ENCODE data around the gene LCE1D.

The LCE1D gene, protein sequence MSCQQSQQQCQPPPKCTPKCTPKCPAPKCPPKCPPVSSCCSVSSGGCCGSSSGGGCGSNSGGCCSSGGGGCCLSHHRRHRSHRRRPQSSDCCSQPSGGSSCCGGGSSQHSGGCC

DNA sequence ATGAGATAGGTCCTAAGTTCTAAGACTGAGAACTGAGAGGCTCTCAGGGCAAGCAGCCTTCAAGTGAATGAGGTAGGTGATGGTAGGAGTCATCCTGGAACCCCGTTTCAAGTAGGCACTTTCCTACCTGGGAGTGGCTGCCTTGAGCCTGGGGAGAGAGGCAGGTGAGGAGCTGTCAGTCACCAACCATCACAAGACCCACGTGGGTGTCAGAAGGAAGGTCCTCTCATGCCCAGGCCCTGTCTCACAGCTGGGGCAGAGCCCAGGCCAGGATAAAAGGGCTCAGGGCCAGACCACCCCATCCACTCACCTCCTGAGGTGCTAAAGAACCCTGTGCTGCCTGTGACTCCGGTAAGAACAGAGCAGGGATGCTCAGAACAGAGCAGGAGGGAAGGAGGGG, at the start of gene LCE1D:
Gene LCE1D, plus strand, starts transcription at position 301 of the 400 bp plus-strand sequence. CDS start 1,074 bp downstream, outside the sequence.
- in situ Hi-C loops (cut with MboI; ENCODE audit: low sequenced_read_pairs), result no loop called here

DNA sequence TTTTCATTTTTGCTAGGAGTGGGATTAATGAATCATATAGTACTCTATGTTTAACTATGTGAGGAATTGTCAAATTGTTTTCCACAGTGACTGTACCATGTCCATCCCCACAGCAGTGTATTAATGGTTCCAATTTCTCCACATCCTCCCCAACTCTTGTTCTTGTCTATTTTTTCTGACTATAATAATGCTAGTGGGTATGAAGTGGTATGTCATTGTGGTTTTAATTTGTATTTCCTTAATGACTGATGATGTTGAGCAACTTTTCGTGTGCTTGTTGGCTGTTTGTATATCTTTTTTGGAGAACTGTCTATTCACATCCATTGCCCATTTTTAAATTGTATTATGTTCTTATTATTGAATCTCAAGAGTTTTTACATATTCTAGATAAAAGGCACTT, 48.7 kb upstream of the LCE1D start:
- in situ Hi-C loops (cut with MboI; ENCODE audit: low sequenced_read_pairs), result no loop called here

DNA sequence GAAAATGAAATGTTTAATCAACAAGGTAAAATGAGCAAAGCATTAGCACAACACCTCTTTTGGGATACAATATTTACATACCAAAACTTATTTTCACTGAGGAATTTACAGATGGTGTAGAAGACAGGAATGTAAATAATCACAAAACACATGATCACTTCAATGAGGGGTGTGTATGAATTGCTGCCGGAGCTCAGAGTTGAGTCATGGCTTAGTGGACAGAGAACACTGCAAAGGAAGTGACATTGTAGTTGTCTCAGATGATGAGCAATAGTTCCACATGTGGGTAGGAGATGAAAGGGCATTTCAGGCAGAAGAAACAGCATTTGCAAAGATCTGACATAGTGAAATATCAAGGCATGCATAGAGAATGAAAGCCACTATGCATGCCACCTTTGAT, 44.3 kb upstream of the LCE1D start:
- in situ Hi-C loops (cut with MboI; ENCODE audit: low sequenced_read_pairs), result no loop called here

DNA sequence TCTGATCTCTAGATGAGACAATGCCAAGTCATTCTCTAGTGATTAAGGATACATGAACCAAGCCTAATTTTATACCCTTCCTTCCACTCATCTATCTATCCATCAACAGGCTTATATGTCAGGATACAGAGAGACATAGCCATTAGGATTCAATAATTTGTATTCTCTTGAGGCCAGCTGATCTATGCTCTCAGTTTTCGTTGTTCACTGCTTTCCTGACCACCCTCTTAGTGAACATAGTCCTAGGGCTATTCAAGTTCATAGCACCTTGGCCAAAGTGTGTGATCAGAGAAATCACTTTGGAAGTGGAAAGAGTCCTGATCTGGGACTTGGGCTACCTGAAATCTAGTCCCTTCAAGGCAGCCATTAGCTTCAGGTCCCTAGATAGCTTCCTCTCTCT, 42.9 kb upstream of the LCE1D start:
- in situ Hi-C loops (cut with MboI; ENCODE audit: low sequenced_read_pairs), result no loop called here

DNA sequence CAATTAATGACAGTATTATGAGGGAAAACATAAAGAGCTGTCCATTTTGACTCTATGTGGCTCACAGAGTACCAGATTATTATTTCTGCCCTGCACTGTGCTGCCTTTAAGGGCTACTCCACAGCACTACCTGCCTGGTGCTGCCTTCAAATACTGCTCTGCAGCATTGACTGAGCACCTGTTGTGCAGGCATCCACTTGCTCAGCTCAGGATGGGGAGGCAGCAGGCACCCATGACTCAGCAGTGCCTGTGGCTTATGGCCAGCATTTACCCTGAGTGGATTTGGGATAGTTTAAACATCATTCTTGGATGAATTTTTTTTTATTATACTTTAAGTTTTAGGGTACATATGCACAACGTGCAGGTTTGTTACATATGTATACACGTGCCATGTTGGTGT, 39.6 kb upstream of the LCE1D start:
- in situ Hi-C loops (cut with MboI; ENCODE audit: low sequenced_read_pairs), result no loop called here

DNA sequence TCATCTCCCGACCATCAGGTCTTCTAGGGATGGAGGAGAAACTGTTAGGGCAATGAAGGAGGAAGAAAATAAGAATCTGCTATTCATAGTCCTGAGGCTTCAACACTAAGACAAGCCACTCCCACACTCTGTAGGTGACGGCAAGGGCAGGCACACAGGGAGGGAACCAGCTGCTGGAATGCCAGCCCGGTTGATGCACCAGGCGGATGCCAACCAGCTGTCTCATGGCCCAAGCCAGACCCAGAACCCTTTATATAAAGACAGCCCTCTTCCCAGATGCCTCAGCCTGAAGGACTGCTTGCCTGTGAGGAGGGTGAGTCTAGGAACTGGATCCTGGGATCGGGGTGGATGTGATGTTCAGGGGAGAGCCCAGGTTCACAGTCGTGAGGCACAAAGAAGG, 38.8 kb upstream of the LCE1D start, which contains the start of gene KPRP:
Gene KPRP, plus strand, starts transcription at position 279 of the 400 bp plus-strand sequence. CDS start 1,564 bp downstream, outside the sequence.
- in situ Hi-C loops (cut with MboI; ENCODE audit: low sequenced_read_pairs), result no loop called here

DNA sequence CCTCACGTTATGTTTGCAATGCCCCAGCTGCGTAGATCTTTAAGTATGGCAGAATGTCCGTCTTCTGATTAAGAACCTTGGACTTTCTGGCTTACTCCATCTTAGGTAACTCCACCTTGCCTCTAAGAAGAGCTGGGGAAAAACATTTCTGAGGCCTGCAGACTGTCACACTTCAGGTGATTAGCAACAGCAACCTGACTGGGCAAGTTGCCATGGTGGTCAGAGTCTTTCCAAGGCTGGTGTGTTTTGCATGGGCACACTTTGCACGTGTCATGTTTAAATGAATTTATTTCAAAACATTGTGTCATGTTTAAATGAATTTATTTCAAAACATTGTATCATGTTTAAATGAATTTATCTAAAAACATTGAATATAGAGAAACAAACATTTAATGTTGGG, 37.9 kb upstream of the LCE1D start:
- in situ Hi-C loops (cut with MboI; ENCODE audit: low sequenced_read_pairs), result no loop called here

DNA sequence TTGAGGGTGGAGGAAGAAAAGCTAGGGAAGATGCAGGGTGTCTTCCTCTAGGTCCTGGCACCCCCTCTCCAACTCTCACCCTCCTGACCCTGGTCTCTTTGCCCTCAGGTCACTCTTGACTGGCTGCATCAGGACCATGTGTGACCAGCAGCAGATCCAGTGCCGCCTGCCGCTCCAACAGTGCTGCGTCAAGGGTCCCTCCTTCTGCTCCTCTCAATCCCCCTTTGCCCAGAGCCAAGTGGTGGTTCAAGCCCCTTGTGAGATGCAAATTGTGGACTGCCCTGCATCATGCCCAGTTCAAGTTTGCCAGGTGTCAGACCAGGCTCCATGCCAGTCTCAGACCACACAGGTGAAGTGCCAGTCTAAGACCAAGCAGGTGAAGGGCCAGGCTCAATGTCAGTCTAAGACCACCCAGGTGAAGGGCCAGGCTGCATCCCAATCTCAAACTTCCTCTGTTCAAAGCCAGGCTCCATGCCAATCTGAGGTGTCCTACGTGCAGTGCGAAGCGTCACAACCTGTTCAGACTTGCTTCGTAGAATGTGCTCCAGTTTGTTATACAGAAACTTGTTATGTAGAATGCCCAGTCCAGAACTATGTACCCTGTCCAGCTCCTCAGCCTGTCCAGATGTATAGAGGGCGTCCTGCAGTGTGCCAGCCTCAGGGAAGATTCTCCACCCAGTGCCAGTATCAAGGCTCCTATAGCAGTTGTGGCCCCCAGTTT, 36.9 kb upstream of the LCE1D start:
- in situ Hi-C loops (cut with MboI; ENCODE audit: low sequenced_read_pairs), result no loop called here

DNA sequence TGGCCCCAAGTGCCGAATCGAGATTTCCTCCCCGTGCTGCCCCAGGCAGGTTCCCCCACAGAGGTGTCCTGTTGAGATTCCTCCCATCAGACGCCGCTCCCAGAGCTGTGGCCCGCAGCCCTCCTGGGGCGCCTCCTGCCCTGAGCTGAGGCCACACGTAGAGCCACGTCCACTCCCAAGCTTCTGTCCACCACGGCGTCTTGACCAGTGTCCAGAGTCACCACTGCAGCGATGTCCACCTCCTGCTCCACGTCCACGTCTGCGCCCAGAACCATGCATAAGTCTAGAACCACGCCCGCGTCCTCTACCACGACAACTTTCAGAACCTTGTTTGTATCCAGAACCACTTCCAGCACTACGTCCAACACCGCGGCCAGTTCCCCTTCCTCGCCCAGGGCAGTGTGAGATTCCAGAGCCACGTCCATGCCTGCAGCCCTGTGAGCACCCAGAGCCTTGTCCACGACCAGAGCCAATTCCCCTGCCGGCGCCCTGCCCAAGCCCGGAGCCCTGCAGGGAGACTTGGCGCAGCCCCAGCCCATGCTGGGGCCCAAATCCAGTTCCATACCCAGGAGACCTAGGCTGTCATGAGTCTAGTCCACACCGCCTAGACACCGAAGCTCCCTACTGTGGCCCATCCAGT, 35.9 kb upstream of the LCE1D start:
- in situ Hi-C loops (cut with MboI; ENCODE audit: low sequenced_read_pairs), result no loop called here

DNA sequence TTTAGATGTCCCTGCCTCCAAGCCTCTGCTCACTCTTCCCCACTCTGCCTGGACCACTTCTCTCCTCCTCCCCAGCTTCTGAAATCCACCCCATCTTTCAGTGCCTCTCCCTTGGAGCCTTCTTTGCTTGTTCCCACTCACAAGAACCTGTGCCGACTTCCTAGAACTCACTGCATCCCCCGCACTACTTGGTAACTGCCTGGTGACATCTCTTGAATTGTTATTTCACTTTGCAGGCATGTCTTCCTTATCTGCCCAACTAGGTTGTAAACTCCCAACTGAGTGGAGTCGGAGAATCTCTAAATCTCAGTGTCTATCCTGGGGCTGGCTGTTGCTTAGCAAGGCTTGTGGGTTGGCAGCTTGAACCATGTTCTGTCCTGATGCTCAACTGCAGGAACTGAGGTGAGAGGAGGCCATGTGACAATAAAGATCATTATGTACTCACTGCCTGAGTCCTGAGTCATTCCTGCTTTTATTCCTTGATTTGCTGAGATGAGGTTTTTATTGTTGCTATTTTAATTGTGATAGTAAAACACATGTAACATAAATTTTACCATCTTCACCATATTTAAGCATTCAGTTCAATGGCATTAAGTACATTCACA, 34.8 kb upstream of the LCE1D start:
- in situ Hi-C loops (cut with MboI; ENCODE audit: low sequenced_read_pairs), result no loop called here

DNA sequence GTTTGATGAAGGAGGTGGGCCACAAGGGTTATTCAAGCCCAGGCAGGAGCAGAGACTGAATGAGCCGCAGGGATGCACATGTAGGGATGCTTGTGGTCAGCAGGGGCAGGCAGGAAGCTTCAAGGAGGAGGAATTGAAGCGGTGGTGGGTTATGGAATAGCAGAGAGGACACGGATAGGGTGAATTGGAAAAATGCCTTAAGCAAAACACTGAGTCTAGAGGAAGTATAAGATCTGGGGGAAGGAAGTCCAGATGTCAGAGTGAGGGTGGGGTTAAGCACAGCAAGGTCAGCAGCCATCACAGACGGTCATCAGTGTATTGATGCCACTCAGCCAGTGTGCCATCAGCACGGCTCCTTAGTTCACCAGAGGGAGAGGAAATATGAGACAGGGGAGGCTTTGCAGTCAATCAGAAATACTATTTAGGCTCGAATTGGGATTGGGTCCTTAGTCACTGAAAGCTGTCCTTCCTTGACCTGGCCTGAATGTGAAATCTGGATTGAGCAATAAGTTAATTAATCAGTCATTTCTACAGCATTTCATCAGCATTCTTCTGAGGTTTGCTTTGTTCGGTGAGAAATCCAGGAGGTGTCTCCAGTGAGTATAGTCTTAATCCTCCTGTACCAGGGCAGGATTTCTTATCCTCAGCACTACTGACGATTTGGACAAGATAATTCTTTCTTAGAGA, 27.5 kb upstream of the LCE1D start:
- in situ Hi-C loops (cut with MboI; ENCODE audit: low sequenced_read_pairs), result no loop called here

DNA sequence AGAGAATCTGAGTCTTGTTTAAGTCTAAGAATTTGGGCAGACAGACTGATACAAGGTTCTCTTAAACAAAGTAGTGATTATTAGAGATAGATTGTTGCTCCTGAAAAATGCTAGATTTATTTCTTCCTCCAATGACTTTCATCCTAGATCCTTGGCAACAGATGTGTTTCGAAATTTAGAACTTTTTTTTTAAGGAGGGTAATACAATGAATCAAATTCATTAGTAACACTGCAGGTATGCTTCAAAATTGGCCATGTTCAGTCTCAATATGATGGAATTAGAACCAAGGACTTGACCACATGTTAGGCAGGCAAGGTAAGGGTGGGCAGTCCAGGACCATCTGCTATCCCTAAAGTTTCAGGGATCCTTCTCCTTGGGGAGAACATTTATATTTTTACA, 26.1 kb upstream of the LCE1D start:
- in situ Hi-C loops (cut with MboI; ENCODE audit: low sequenced_read_pairs), result no loop called here

DNA sequence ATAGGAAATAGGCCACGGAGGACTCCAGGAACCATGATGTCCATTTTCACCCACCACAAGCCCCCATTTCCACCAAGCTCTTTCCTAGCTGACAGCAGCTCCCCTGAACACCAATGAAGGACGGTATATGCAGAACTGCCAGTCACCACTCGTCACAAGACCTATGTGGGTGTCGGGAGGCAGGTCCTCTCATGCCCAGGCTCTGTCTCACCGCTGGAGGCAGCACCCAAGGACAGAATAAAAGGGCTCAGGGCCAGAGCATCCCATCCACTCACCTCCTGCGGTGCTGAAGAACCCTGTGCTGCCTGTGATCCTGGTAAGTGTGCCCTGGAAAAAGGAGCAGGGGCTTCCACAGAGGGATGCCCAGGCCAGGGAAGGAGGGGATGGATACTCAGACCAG, 21.6 kb upstream of the LCE1D start, which contains the start of gene LCE1F:
Gene LCE1F, plus strand, starts transcription at position 266 of the 400 bp plus-strand sequence. CDS start 1,232 bp downstream, outside the sequence.
- in situ Hi-C loops (cut with MboI; ENCODE audit: low sequenced_read_pairs), result no loop called here

DNA sequence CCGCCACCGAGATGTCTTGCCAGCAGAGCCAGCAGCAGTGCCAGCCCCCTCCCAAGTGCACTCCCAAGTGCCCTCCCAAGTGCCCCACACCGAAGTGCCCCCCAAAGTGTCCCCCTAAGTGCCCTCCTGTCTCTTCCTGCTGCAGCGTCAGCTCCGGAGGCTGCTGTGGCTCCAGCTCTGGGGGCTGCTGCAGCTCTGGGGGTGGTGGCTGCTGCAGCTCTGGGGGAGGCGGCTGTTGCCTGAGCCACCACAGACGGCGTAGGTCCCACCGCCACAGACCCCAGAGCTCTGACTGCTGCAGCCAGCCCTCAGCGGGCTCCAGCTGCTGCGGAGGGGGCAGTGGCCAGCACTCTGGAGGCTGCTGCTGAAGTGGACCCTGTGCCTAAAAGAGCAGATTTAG, 20.2 kb upstream of the LCE1D start:
- in situ Hi-C loops (cut with MboI; ENCODE audit: low sequenced_read_pairs), result no loop called here

DNA sequence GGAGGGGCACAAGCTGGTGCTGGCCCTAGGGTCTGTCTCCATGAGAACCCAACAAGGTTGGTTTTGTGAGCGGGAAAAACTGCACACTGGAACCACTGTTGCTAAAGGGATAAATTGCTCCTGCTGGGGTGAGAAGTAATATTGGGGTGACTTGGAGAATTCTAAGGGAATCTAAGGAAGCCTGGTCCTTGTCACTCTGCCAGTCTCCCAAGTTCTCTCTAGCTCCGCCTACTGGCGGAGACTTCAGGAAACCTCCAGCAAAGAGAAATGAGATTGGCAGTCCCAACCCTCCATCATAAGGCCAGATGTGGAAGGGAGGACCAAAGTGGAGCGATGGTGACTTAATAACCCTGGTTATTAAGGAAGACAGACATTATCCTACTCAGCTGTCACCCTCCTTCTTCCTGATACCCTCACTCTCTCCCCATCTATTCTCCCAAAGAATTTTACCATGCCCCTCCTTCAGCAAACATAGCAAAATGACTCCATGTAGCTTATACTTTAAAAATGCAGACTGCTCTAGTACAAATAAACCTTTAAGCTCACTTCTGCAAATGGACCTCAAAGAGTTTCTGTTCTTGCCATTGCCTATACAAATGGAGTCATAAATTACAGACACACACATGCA, 18.9 kb upstream of the LCE1D start:
- in situ Hi-C loops (cut with MboI; ENCODE audit: low sequenced_read_pairs), result no loop called here

DNA sequence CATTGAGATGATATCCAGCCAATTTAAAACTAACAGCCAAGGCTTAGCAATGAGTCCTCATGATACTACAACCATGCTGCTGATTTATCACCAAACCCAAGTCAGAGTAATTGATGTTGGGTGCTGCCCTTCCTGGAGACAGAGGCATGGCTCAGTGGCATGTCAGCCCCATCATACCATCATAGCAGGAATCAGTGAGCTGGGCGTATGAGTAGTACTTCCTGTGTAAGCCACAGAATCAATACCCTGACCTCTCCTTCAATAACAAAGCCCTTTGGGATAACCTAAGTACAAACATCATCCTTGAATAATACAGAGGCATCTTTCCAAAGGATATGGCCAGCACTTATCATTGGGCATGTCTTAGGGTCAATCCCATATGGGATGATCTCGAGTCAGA, 13.4 kb upstream of the LCE1D start:
- in situ Hi-C loops (cut with MboI; ENCODE audit: low sequenced_read_pairs), result no loop called here

DNA sequence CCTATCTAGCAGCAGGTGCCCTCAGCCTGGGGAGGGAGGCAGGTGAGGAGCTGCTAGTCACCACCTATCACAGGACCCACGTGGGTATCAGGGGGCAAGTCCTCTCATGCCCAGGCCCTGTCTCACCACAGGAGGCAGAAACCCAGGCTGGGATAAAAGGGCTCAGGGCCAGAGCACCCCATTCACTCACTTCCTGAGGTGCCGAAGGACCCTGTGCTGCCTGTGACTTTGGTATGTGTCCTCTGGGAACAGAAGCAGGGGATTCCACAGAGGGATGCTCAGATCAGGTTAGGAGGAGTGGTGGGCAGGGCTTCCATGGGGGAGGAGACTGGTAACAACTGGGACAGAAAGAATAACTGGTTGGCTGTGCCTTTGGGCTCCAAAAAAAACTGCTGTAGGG, 10.4 kb upstream of the LCE1D start, which contains the start of gene LCE1E:
Gene LCE1E, plus strand, starts transcription at position 181 of the 400 bp plus-strand sequence. CDS start 1,043 bp downstream, outside the sequence.
- in situ Hi-C loops (cut with MboI; ENCODE audit: low sequenced_read_pairs), result no loop called here

DNA sequence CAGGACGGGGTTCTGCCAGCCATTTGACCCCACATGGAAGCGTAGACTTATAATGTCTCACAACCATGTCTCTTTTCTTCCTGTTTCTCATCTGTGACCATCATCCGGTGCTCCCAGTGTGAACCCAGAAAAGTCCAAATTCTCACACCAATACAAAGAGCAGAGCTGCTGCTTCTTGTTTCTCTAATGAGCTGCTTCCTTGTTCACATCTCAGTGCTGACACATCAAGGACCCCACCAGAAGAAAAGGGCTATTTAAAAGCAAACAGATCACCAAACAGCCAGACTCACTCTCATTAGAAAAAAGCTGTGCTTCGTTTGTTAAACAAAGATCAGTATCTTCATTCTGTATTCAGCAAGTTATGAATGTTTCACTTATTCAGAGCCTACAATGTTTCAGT, 835 bp upstream of the LCE1D start:
- in situ Hi-C loops (cut with MboI; ENCODE audit: low sequenced_read_pairs), result no loop called here

DNA sequence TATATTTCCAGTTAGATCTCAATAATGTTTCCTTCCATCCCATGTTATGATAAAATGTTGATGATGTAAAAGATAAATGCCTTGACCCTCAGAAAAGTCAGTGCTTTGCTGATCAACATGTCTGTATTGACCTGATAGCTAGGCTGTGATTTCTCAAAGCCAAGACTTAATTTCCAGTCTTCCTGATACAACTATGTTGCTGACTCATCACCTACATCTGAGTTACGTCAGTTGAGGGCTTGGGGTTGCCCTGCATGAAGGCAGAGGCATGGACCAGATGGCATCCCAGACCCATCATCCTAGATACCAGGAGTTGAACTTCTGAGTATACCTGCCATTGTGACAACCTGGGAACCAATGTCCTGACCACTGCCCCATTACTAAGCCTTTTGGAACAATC, 4.8 kb downstream of the LCE1D start:
- in situ Hi-C loops (cut with MboI; ENCODE audit: low sequenced_read_pairs), result no loop called here

DNA sequence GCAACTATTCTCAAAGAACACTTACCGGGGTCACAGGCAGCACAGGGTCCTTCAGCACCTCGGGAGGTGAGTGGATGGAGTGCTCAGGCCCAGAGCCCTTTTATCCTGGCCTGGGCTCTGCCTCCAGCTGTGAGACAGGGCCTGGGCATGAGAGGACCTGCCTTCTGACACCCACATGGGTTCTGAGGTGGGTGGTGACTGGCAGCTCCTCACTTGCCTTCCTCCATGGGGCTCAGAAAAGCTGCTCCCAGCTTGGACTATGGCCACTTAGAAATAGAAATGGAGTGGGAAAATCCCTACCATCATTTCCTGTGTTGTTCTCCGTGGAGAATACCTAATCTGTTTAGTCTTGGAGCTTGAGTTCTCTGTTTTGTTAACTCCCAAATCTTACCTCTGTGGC, 10.1 kb downstream of the LCE1D start, which contains the start of gene LCE1C:
Gene LCE1C, minus strand, starts transcription at position 76 of the 400 bp plus-strand sequence. CDS start 1,173 bp downstream, outside the sequence.
- in situ Hi-C loops (cut with MboI; ENCODE audit: low sequenced_read_pairs), result no loop called here
